ENCODE data around the gene INSRR. TPM values are rescaled to one million over a fixed set of nuclear protein-coding genes. Genes with fewer than 3 reads are reported as not detected.

Gene INSRR
- total and polyA plus RNA-seq, 2 of the 8 experiments (the other 6 are each of a cell fraction or from before 2014, with no cell fraction given) = 0.02 TPM; not detected in 1

- CTCF ChIA-PET (ENCODE audit: partially characterized antibody) = interaction anchor here (1.2 to 31.8 kb wide), 6 partner anchors 10 to 115 kb away, joined by 3 to 491 read pairs (median 17); partner anchors contain the start of gene PEAR1
- no peak overlapping the region for H2AFZ ChIP-seq (ENCODE audit: low read length)
Measured at GRCh38 chr1:156804026-156804425, 54.9 kb downstream of the INSRR start.

More at GRCh38 chr1:156804026-156804425, 54.9 kb downstream of the INSRR start:
- Histone ChIP-seq H4K91ac (replicated peaks; ENCODE audit: insufficient read length, low read length) (no peak overlapping the region), H3K9ac (replicated peaks in 1 of 4; ENCODE audit: extremely low read depth in 1 of 4, low read depth in 3 of 4, low read length in 3 of 4) (no peak overlapping the region), H4K20me1 (replicated peaks in 1 of 2; ENCODE audit: control insufficient read depth in 1 of 2, insufficient read depth in 2 of 2, low read length in 2 of 2) (no peaks in the 10 kb centered on the region), H2BK5ac (ENCODE audit: low read depth, low read length) (no peak overlapping the region), H3K23ac (ENCODE audit: insufficient read length) (no peak overlapping the region), H3K4ac (replicated peaks; ENCODE audit: insufficient read length, low read depth, low read length) (no peak overlapping the region), H4K8ac (ENCODE audit: extremely low read depth, insufficient read depth, low read length) (no peak overlapping the region), H2BK12ac (ENCODE audit: low read depth, low read length) (no peak overlapping the region), H2BK20ac (ENCODE audit: low read length) (no peak overlapping the region), H4K5ac (ENCODE audit: insufficient read length, low read depth, low read length) (no peak overlapping the region), H3K36me3 (ENCODE audit: control insufficient read depth in 2 of 4, insufficient read depth in 4 of 4, low read length in 3 of 4) (peaks cover 7 to 20% (median 15%) of the 10 kb centered on the region in 4 experiments; a peak in 6 of 8 replicates), H2BK120ac (replicated peaks; ENCODE audit: low read depth, low read length) (no peak overlapping the region), H3K27ac (ENCODE audit: low read depth, low read length) (no peak overlapping the region), H3K4me1 (replicated peaks in 1 of 4; ENCODE audit: control insufficient read depth in 3 of 4, insufficient read depth in 4 of 4, low read length in 3 of 4) (no peaks in the 10 kb centered on the region; a peak in 1 of 7 replicates), H3K79me2 (ENCODE audit: control insufficient read depth in 1 of 2, insufficient read depth in 2 of 2, low read length in 2 of 2) (no peaks in the 10 kb centered on the region), H3K56ac (replicated peaks; ENCODE audit: insufficient read length, low read depth, low read length) (no peak overlapping the region), H3K18ac (ENCODE audit: extremely low read depth, low read length) (no peak overlapping the region; the same call in 1 of the 2 replicates), H3K4me2 (ENCODE audit: insufficient read depth in 1 of 2, low read depth in 2 of 2, low read length in 2 of 2) (no peak overlapping the region), H3K9me3 (ENCODE audit: insufficient read depth in 2 of 2, low read depth in 1 of 2, low read length in 1 of 2) (no peaks in the 10 kb centered on the region), H3K23me2 (ENCODE audit: low read depth, low read length) (no peaks in the 10 kb centered on the region), H2AK5ac (ENCODE audit: low read depth, low read length) (no peak overlapping the region), H3K79me1 (ENCODE audit: low read depth, low read length) (no peaks in the 10 kb centered on the region), H2BK15ac (ENCODE audit: low read length) (no peak overlapping the region), H3K27me3 (replicated peaks in 1 of 4; ENCODE audit: control insufficient read depth in 3 of 4, extremely low read depth in 1 of 4, insufficient read depth in 3 of 4, low read length in 3 of 4) (peaks cover 0 to 2% (median 0%) of the 10 kb centered on the region in 4 experiments; a peak in 1 of 7 replicates), H3K14ac (ENCODE audit: insufficient read length) (no peak overlapping the region), H3K4me3 (ENCODE audit: extremely low read depth in 1 of 4, insufficient read depth in 2 of 4, low read depth in 3 of 4, low read length in 4 of 4) (no peak overlapping the region)
- WGBS, 2 experiments (ENCODE audit: extremely low coverage in 1 of 2, insufficient coverage in 1 of 2, insufficient read length in 1 of 2, insufficient replicate concordance in 2 of 2, low coverage in 1 of 2, low lambda C conversion rate in 2 of 2, missing lambda C conversion rate in 1 of 2) = 65% methylated on average over 3 of the region's 3 CpGs; no CpG with 5 or more reads in 1 of the 2 experiments
- no peak for TF ChIP-seq TEAD4 (IDR thresholded peaks at IDR 0.05; ENCODE audit: low read depth, low read length)
- TF ChIP-seq FOSL1 (IDR thresholded peaks at IDR 0.05; ENCODE audit: insufficient read depth, low read depth, low read length) = no peak
- no peak for TF ChIP-seq CBX5 (IDR thresholded peaks at IDR 0.05; ENCODE audit: low read depth, low read length)
- no peak for TF ChIP-seq SIN3A (conservative IDR thresholded peaks at IDR 0.05 in 1 of 2, IDR thresholded peaks at IDR 0.05 in 1 of 2; ENCODE audit: low read depth in 1 of 2, low read length in 2 of 2)
- no peak for TF ChIP-seq CREB1 (IDR thresholded peaks at IDR 0.05)
- POLR2A ChIA-PET (ENCODE audit: partially characterized antibody) = interaction anchor here (1.6 kb wide), 2 partner anchors 9 to 12 kb away, joined by 4 to 5 read pairs; no protein-coding TSS in a partner anchor
- no peak for DNase-seq (ENCODE audit: low read depth in 1 of 2, low spot score in 2 of 2)
- FAIRE-seq = no peak
